Gastroesophageal sphincter (tissue), 3 donors: Measurements from ENCODE around the gene SPATA6.

Source experiments
- EP300 ChIP-seq: sonication (generic); formaldehyde crosslinking; IDR thresholded peaks from one replicate; pipeline ENCODE4 v1.6.1; 2017; ENCODE audit warnings: antibody characterized with exemption, mild to moderate bottlenecking
- TF ChIP-seq, protein P1 (sequence below), 4 experiments: fragments of 200-600 bp in 2 of 4; fragments of 450-650 bp in 2 of 4; sonication (generic) in 1 of 4; IDR thresholded peaks; one replicate each; pipeline ENCODE4 v1.5.1; 2017 to 2019; ENCODE audit warnings: antibody characterized with exemption in 4 of 4, mild to moderate bottlenecking in 2 of 4, moderate library complexity in 2 of 4

DNA sequence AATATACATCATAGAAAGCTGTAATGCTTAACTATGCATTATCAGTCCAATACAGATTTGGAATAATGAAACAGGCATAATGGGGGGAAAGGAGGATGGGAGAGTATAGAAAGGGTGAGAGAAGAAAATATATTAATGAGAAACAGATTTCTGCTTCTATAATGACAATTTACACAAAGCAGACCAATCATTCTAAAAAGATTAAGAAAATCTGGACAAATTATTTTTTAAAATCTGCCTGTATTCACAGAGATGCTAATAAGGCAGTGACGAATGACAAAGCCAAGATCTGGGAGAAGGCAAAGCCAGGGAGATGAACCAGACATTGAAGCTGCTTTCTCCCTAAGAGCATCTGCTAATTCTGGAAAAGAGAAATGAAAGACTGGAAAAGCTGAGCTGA lies 50.0 kb downstream of the SPATA6 start:
- TF ChIP-seq, protein P1, sequence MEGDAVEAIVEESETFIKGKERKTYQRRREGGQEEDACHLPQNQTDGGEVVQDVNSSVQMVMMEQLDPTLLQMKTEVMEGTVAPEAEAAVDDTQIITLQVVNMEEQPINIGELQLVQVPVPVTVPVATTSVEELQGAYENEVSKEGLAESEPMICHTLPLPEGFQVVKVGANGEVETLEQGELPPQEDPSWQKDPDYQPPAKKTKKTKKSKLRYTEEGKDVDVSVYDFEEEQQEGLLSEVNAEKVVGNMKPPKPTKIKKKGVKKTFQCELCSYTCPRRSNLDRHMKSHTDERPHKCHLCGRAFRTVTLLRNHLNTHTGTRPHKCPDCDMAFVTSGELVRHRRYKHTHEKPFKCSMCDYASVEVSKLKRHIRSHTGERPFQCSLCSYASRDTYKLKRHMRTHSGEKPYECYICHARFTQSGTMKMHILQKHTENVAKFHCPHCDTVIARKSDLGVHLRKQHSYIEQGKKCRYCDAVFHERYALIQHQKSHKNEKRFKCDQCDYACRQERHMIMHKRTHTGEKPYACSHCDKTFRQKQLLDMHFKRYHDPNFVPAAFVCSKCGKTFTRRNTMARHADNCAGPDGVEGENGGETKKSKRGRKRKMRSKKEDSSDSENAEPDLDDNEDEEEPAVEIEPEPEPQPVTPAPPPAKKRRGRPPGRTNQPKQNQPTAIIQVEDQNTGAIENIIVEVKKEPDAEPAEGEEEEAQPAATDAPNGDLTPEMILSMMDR (IDR thresholded peaks at IDR 0.05): no peak
- TF ChIP-seq EP300: no peak
